Panc1 (cell line): ENCODE measurements around the gene CAPS. TPM values are rescaled to one million over a fixed set of nuclear protein-coding genes. Genes with fewer than 3 reads are reported as not detected.

Experiments used
- ATAC-seq: fragments of 200-7000 bp; cut with Tn5 transposase; 2 replicates; pipeline ENCODE4 v1.9.1; 2020; ENCODE audit warnings: mild to moderate bottlenecking, moderate library complexity
- BruUV-seq: library from RNA; stranded (reverse); fragments of 400-500 nt; replicated peaks from 2 replicates; lab custom pipeline; 2021; lab: Mats Ljungman, UMichigan
- CTCF ChIA-PET: fragments of 300-600 bp; sonication (Branson Sonifier 250); formaldehyde crosslinking; loops from one replicate; lab custom pipeline; 2022; ENCODE audit warnings: antibody characterized with exemption; lab: Charles Lee
- POLR2A ChIA-PET: fragments of 300-600 bp; sonication (Branson Sonifier 250); formaldehyde crosslinking; loops from one replicate; lab custom pipeline; 2022; ENCODE audit warnings: antibody characterized with exemption; lab: Charles Lee
- DNase-seq: peaks from one replicate; pipeline ENCODE4 v3.0.0-alpha.2; 2010; ENCODE audit warnings: low read depth, low spot score
- H3K27ac ChIP-seq: 2 replicates; pipeline ENCODE4 v1.5.1; 2011; ENCODE audit warnings: mild to moderate bottlenecking, low read length, inconsistent platforms
- H3K27me3 ChIP-seq: fragments of 200-500 bp; sonication (Bioruptor generic); 2 replicates; pipeline ENCODE4 v1.6.0; 2014; ENCODE audit warnings: low read length, inconsistent platforms; ENCODE audit not compliant: control insufficient read depth, insufficient read depth
- H3K36me3 ChIP-seq: fragments of 200-500 bp; sonication (Bioruptor generic); 2 replicates; pipeline ENCODE4 v1.5.1; 2014; ENCODE audit warnings: inconsistent platforms, mild to moderate bottlenecking, low read length, moderate library complexity; ENCODE audit not compliant: control insufficient read depth, insufficient read depth
- H3K4me1 ChIP-seq: 2 replicates; pipeline ENCODE4 v1.5.1; 2011; ENCODE audit warnings: inconsistent platforms, mild to moderate bottlenecking, low read length, moderate library complexity; ENCODE audit not compliant: control insufficient read depth, insufficient read depth
- H3K4me3 ChIP-seq, 2 experiments: 2 replicates each; pipeline ENCODE4 v1.5.1; 2011 to 2012; ENCODE audit warnings: low read depth in 2 of 2, low read length in 2 of 2, mild to moderate bottlenecking in 2 of 2, inconsistent platforms in 1 of 2, moderate library complexity in 1 of 2
- H3K9me3 ChIP-seq: fragments of 200-500 bp; sonication (Bioruptor generic); 2 replicates; pipeline ENCODE4 v1.5.1; 2014; ENCODE audit warnings: low read depth, mild to moderate bottlenecking, inconsistent platforms, low read length, moderate library complexity; ENCODE audit not compliant: control insufficient read depth, insufficient read depth
- POLR2AphosphoS5 ChIP-seq: IDR thresholded peaks from 2 replicates; pipeline ENCODE4 v1.6.1; 2012; ENCODE audit warnings: mild to moderate bottlenecking, low read depth, low read length, moderate library complexity
- SIN3A ChIP-seq: IDR thresholded peaks from 2 replicates; pipeline ENCODE4 v1.6.1; 2012; ENCODE audit warnings: low read depth, mild to moderate bottlenecking, low read length, moderate library complexity, borderline replicate concordance; ENCODE audit not compliant: insufficient read depth
- TCF7L2 ChIP-seq: IDR thresholded peaks from 2 replicates; pipeline ENCODE4 v1.6.1; 2011; ENCODE audit warnings: mild to moderate bottlenecking, low read depth, low read length, inconsistent platforms
- in situ Hi-C: cut with HindIII; loops from 2 replicates; pipeline ENCODE4 v1.10.0; 2016; ENCODE audit warnings: low sequenced_read_pairs, low pct_unique_long_range_greater_than_20kb
- intact Hi-C: fragments of 100-400 bp; cut with micrococcal nuclease; formaldehyde crosslinking; loops from one replicate; pipeline ENCODE4 v1.10.0; 2022; ENCODE audit not compliant: unreplicated experiment
- total RNA-seq: library from RNA; stranded (reverse); gene quantifications from one replicate; pipeline ENCODE4 v1.2.1, GENCODE V29; 2021; ENCODE audit not compliant: unreplicated experiment
- TF ChIP-seq, protein P1 (sequence below), 2 experiments: IDR thresholded peaks; 2 replicates each; pipeline ENCODE4 v1.6.1; 2011 to 2012; ENCODE audit warnings: low read depth in 2 of 2, control low read depth in 1 of 2, low read length in 1 of 2, mild to moderate bottlenecking in 1 of 2, moderate library complexity in 1 of 2; ENCODE audit not compliant: insufficient read depth in 1 of 2
- TF ChIP-seq, protein P2 (sequence below): fragments of 450-650 bp; IDR thresholded peaks from 2 replicates; pipeline ENCODE4 v1.5.1; 2017; ENCODE audit warnings: mild to moderate bottlenecking

The CAPS gene
- total RNA-seq, 1 experiment from 2014 or later = 9.2 TPM

DNA sequence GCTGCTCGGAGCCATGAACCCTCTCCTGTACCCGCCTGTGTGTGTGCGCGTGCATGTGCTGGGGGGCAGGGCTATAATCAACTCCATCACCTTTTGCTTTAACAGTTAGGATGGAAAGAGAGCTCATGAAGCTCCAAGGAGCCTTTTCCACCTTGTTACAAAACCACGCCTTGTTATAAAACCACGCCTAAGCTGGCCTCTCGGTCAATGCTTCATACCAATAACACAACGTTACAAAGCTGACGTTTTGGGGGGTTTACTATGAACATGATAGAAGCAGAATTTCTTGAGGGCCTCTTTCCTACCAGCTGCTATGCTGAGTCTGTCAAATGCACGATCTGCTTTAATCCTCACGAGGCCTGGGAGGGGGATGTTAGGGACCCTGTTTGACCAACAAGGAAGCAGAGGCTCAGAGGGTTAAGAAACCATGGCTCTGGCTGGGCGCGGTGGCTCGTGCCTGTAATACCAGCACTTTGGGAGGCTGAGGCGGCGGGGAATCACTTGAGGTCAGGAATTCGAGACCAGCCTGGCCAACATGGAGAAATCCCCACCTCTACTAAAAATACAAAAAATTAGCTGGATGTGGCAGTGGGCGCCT, 11.9 kb downstream of the CAPS start:
- ATAC-seq = no peak
- BruUV-seq = no TSS peak
- no peaks in the 10 kb centered on the region for H3K4me1 ChIP-seq
- CTCF ChIA-PET = no interaction called here
- no peaks in the 10 kb centered on the region for H3K27me3 ChIP-seq
- no peak for DNase-seq
- in situ Hi-C loops (no loop called here), intact Hi-C loops (no loop called here)
- H3K27ac ChIP-seq = no peak overlapping the region
- no peak overlapping the region for H3K4me3 ChIP-seq
- no peaks in the 10 kb centered on the region for H3K36me3 ChIP-seq
- no peaks in the 10 kb centered on the region for H3K9me3 ChIP-seq
- POLR2A ChIA-PET = no interaction called here
- TF ChIP-seq, protein P1, sequence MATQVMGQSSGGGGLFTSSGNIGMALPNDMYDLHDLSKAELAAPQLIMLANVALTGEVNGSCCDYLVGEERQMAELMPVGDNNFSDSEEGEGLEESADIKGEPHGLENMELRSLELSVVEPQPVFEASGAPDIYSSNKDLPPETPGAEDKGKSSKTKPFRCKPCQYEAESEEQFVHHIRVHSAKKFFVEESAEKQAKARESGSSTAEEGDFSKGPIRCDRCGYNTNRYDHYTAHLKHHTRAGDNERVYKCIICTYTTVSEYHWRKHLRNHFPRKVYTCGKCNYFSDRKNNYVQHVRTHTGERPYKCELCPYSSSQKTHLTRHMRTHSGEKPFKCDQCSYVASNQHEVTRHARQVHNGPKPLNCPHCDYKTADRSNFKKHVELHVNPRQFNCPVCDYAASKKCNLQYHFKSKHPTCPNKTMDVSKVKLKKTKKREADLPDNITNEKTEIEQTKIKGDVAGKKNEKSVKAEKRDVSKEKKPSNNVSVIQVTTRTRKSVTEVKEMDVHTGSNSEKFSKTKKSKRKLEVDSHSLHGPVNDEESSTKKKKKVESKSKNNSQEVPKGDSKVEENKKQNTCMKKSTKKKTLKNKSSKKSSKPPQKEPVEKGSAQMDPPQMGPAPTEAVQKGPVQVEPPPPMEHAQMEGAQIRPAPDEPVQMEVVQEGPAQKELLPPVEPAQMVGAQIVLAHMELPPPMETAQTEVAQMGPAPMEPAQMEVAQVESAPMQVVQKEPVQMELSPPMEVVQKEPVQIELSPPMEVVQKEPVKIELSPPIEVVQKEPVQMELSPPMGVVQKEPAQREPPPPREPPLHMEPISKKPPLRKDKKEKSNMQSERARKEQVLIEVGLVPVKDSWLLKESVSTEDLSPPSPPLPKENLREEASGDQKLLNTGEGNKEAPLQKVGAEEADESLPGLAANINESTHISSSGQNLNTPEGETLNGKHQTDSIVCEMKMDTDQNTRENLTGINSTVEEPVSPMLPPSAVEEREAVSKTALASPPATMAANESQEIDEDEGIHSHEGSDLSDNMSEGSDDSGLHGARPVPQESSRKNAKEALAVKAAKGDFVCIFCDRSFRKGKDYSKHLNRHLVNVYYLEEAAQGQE (IDR thresholded peaks at IDR 0.05; ENCODE audit: insufficient read depth in 1 of 2, low read depth in 2 of 2, low read length in 1 of 2) = no peak
- TF ChIP-seq POLR2AphosphoS5 = no peak
- no peak for TF ChIP-seq TCF7L2
- no peak for TF ChIP-seq SIN3A
- TF ChIP-seq, protein P2, sequence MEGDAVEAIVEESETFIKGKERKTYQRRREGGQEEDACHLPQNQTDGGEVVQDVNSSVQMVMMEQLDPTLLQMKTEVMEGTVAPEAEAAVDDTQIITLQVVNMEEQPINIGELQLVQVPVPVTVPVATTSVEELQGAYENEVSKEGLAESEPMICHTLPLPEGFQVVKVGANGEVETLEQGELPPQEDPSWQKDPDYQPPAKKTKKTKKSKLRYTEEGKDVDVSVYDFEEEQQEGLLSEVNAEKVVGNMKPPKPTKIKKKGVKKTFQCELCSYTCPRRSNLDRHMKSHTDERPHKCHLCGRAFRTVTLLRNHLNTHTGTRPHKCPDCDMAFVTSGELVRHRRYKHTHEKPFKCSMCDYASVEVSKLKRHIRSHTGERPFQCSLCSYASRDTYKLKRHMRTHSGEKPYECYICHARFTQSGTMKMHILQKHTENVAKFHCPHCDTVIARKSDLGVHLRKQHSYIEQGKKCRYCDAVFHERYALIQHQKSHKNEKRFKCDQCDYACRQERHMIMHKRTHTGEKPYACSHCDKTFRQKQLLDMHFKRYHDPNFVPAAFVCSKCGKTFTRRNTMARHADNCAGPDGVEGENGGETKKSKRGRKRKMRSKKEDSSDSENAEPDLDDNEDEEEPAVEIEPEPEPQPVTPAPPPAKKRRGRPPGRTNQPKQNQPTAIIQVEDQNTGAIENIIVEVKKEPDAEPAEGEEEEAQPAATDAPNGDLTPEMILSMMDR = no peak

DNA sequence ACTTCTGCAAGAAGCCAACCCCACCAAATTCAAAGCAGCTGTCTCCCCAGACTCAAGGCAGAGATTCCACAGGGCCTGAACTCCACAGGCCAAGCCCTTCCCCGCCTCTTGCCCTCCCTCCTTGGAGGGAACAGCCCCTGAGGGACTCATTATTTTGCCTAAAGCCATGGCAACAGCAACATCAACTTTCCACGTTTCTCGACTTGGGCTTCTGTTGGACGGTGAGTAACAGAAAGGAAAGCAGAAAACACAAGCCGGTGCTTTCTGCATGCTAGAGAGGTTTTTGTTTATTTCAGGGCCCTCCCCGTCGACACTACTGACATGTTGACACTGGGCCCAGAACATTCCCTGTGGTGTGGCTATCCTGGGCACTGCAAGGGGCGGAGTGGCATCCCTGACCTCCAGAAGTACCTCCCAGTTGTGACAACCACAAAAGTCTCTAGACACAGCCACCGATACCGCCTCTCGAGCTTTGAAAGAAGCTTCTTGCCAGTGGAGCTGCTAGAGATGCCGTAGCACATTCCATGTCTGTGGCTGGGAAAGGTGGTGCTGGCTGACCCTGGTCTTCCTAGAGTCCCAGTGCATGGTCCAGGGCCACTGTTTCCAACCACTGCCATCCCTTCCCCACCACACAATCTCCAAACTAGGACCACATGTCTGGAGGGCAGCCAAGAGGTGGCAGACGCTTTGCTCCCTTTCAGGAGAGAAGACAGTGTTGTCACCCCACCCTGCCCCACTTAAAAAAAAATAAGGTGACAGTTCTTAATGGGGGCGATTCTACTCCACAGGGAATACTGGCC, 12.8 kb downstream of the CAPS start:
- Histone ChIP-seq H3K9me3 (no peaks in the 10 kb centered on the region), H3K36me3 (no peaks in the 10 kb centered on the region), H3K4me1 (no peaks in the 10 kb centered on the region), H3K27ac (no peak overlapping the region), H3K27me3 (no peaks in the 10 kb centered on the region), H3K4me3 (no peak overlapping the region)
- CTCF ChIA-PET = no interaction called here
- POLR2A ChIA-PET = no interaction called here
- ATAC-seq = no peak
- BruUV-seq = no TSS peak
- TF ChIP-seq SIN3A (no peak), TCF7L2 (no peak), POLR2AphosphoS5 (no peak)
- TF ChIP-seq, protein P2 = no peak
- TF ChIP-seq, protein P1 (IDR thresholded peaks at IDR 0.05; ENCODE audit: insufficient read depth in 1 of 2, low read depth in 2 of 2, low read length in 1 of 2) = no peak
- in situ Hi-C loops = no loop called here
- intact Hi-C loops = no loop called here
- DNase-seq = no peak
